ENCODE measurements around the gene RAB3D.

The RAB3D gene

GRCh38 chr19:11363881-11364280, 24.4 kb upstream of the RAB3D start:
- Histone ChIP-seq H3K4me1 (ENCODE audit: control insufficient read depth in 1 of 2, insufficient read depth in 2 of 2, low read length in 2 of 2) (peaks cover 0 to 4% of the 10 kb centered on the region in 2 experiments), H3K79me2 (ENCODE audit: control insufficient read depth, insufficient read depth, low read length, poor library complexity) (no peaks in the 10 kb centered on the region), H3K27ac (ENCODE audit: low read depth, low read length) (no peak overlapping the region), H3K18ac (ENCODE audit: low read length) (no peak overlapping the region), H3K14ac (ENCODE audit: low read length) (no peak overlapping the region), H2AK5ac (ENCODE audit: low read length) (no peak overlapping the region), H3K4me3 (ENCODE audit: low read depth, low read length) (no peak overlapping the region), H4K91ac (ENCODE audit: low read depth, low read length) (no peak overlapping the region), H2AFZ (ENCODE audit: insufficient read depth, low read length, poor library complexity) (no peak overlapping the region), H3K23ac (ENCODE audit: low read length) (no peak overlapping the region), H2BK5ac (ENCODE audit: low read depth, low read length, poor library complexity) (no peak overlapping the region), H3K79me1 (ENCODE audit: low read length) (no peaks in the 10 kb centered on the region), H4K8ac (ENCODE audit: low read depth, low read length) (no peak overlapping the region), H3K9ac (ENCODE audit: low read length) (no peak overlapping the region), H4K12ac (ENCODE audit: low read depth, low read length) (no peak overlapping the region), H3K4ac (ENCODE audit: low read depth, low read length) (no peak overlapping the region), H3K4me2 (ENCODE audit: low read length) (no peak overlapping the region), H3K9me3 (ENCODE audit: insufficient read depth, low read depth, low read length) (peaks cover 2% of the 10 kb centered on the region), H2BK12ac (ENCODE audit: low read length) (no peak overlapping the region), H2BK120ac (ENCODE audit: insufficient read depth, low read length, poor library complexity) (no peak overlapping the region), H3K27me3 (ENCODE audit: insufficient read depth, low read length) (no peaks in the 10 kb centered on the region), H3K36me3 (ENCODE audit: control insufficient read depth in 1 of 2, insufficient read depth in 2 of 2, low read length in 2 of 2) (no peaks in the 10 kb centered on the region)
- DNase-seq, result no peak
- no CpG with 5 or more reads among the region's 10 CpGs for WGBS (ENCODE audit: extremely low coverage, insufficient coverage, insufficient read length)

GRCh38 chr19:11361771-11362731, 22.6 kb upstream of the RAB3D start:
- Histone ChIP-seq H2AK5ac (ENCODE audit: low read length) (no peak overlapping the region), H4K91ac (ENCODE audit: low read depth, low read length) (no peak overlapping the region), H3K4me1 (ENCODE audit: control insufficient read depth in 1 of 2, insufficient read depth in 2 of 2, low read length in 2 of 2) (peaks cover 0 to 4% of the 10 kb centered on the region in 2 experiments), H3K4ac (ENCODE audit: low read depth, low read length) (no peak overlapping the region), H2AFZ (ENCODE audit: insufficient read depth, low read length, poor library complexity) (no peak overlapping the region), H3K27me3 (ENCODE audit: insufficient read depth, low read length) (no peaks in the 10 kb centered on the region), H3K4me3 (ENCODE audit: low read depth, low read length) (no peak overlapping the region), H3K9me3 (ENCODE audit: insufficient read depth, low read depth, low read length) (peaks cover 2% of the 10 kb centered on the region), H2BK5ac (ENCODE audit: low read depth, low read length, poor library complexity) (no peak overlapping the region), H3K23ac (ENCODE audit: low read length) (no peak overlapping the region), H3K79me1 (ENCODE audit: low read length) (no peaks in the 10 kb centered on the region), H4K8ac (ENCODE audit: low read depth, low read length) (no peak overlapping the region), H3K18ac (ENCODE audit: low read length) (no peak overlapping the region), H3K9ac (ENCODE audit: low read length) (no peak overlapping the region), H3K27ac (ENCODE audit: low read depth, low read length) (no peak overlapping the region), H4K12ac (ENCODE audit: low read depth, low read length) (no peak overlapping the region), H2BK12ac (ENCODE audit: low read length) (no peak overlapping the region), H3K4me2 (ENCODE audit: low read length) (peak overlapping the region; percentile 24), H2BK120ac (ENCODE audit: insufficient read depth, low read length, poor library complexity) (no peak overlapping the region), H3K36me3 (ENCODE audit: control insufficient read depth in 1 of 2, insufficient read depth in 2 of 2, low read length in 2 of 2) (no peaks in the 10 kb centered on the region), H3K14ac (ENCODE audit: low read length) (no peak overlapping the region), H3K79me2 (ENCODE audit: control insufficient read depth, insufficient read depth, low read length, poor library complexity) (no peaks in the 10 kb centered on the region)
- WGBS (ENCODE audit: extremely low coverage, insufficient coverage, insufficient read length), result no CpG with 5 or more reads among the region's 35 CpGs
- no peak for DNase-seq

DNA sequence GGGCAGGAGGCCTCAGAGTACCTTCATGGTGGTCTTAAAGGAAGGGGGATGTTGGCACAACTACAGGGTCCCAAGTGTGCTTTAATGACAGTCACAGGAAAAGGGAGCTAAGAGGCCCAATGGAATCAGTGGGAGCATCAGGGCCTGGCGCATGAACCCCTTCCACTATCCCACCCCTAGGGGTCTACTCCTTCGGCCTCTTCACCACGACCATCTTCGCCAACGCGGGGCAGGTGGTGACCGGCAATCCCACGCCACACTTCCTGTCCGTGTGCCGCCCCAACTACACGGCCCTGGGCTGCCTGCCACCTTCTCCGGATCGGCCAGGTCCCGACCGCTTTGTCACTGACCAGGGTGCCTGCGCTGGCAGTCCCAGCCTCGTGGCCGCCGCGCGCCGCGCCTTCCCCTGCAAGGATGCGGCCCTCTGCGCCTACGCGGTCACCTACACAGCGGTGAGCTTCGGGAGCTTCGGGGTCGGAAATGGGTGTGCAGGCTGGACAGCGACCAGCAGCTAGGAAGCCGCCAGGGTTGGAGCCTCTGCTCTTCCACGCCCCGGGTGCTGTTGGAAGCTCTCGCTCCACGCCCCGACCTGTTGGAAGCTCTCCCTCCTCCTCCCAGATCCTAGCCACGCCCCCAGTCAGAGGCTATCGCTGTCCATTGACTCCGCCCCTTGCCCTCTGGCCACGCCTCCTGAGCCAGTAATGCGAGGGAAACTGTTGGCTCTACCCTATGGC, 21.7 kb upstream of the RAB3D start:
- Histone ChIP-seq H3K4me3 (ENCODE audit: low read depth, low read length) (peak overlapping the region; percentile 42), H3K9ac (ENCODE audit: low read length) (no peak overlapping the region), H4K12ac (ENCODE audit: low read depth, low read length) (no peak overlapping the region), H4K8ac (ENCODE audit: low read depth, low read length) (no peak overlapping the region), H2AFZ (ENCODE audit: insufficient read depth, low read length, poor library complexity) (no peak overlapping the region), H3K4ac (ENCODE audit: low read depth, low read length) (no peak overlapping the region), H3K14ac (ENCODE audit: low read length) (no peak overlapping the region), H3K27me3 (ENCODE audit: insufficient read depth, low read length) (no peaks in the 10 kb centered on the region), H3K79me2 (ENCODE audit: control insufficient read depth, insufficient read depth, low read length, poor library complexity) (no peaks in the 10 kb centered on the region), H3K9me3 (ENCODE audit: insufficient read depth, low read depth, low read length) (peaks cover 5% of the 10 kb centered on the region), H3K27ac (ENCODE audit: low read depth, low read length) (no peak overlapping the region), H3K36me3 (ENCODE audit: control insufficient read depth in 1 of 2, insufficient read depth in 2 of 2, low read length in 2 of 2) (no peaks in the 10 kb centered on the region), H2BK12ac (ENCODE audit: low read length) (no peak overlapping the region), H3K4me1 (ENCODE audit: control insufficient read depth in 1 of 2, insufficient read depth in 2 of 2, low read length in 2 of 2) (peaks cover 0 to 4% of the 10 kb centered on the region in 2 experiments), H4K91ac (ENCODE audit: low read depth, low read length) (no peak overlapping the region), H2BK120ac (ENCODE audit: insufficient read depth, low read length, poor library complexity) (no peak overlapping the region), H3K79me1 (ENCODE audit: low read length) (no peaks in the 10 kb centered on the region), H3K18ac (ENCODE audit: low read length) (no peak overlapping the region), H2BK5ac (ENCODE audit: low read depth, low read length, poor library complexity) (no peak overlapping the region), H3K23ac (ENCODE audit: low read length) (no peak overlapping the region), H2AK5ac (ENCODE audit: low read length) (no peak overlapping the region), H3K4me2 (ENCODE audit: low read length) (peak overlapping the region; percentile 24)
- peak; percentile 84 to 88 for DNase-seq
- no CpG with 5 or more reads among the region's 43 CpGs for WGBS (ENCODE audit: extremely low coverage, insufficient coverage, insufficient read length)

- no peak for DNase-seq
- Histone ChIP-seq H3K79me2 (ENCODE audit: control insufficient read depth, insufficient read depth, low read length, poor library complexity) (no peaks in the 10 kb centered on the region), H2AFZ (ENCODE audit: insufficient read depth, low read length, poor library complexity) (no peak overlapping the region), H2BK120ac (ENCODE audit: insufficient read depth, low read length, poor library complexity) (no peak overlapping the region), H3K18ac (ENCODE audit: low read length) (no peak overlapping the region), H3K36me3 (ENCODE audit: control insufficient read depth in 1 of 2, insufficient read depth in 2 of 2, low read length in 2 of 2) (no peaks in the 10 kb centered on the region), H4K8ac (ENCODE audit: low read depth, low read length) (no peak overlapping the region), H2BK12ac (ENCODE audit: low read length) (no peak overlapping the region), H3K9ac (ENCODE audit: low read length) (no peak overlapping the region), H2AK5ac (ENCODE audit: low read length) (no peak overlapping the region), H4K91ac (ENCODE audit: low read depth, low read length) (no peak overlapping the region), H3K27ac (ENCODE audit: low read depth, low read length) (no peak overlapping the region), H3K14ac (ENCODE audit: low read length) (no peak overlapping the region), H3K79me1 (ENCODE audit: low read length) (no peaks in the 10 kb centered on the region), H2BK5ac (ENCODE audit: low read depth, low read length, poor library complexity) (no peak overlapping the region), H3K4me1 (ENCODE audit: control insufficient read depth in 1 of 2, insufficient read depth in 2 of 2, low read length in 2 of 2) (peaks cover 0 to 10% of the 10 kb centered on the region in 2 experiments), H3K4ac (ENCODE audit: low read depth, low read length) (no peak overlapping the region), H4K12ac (ENCODE audit: low read depth, low read length) (no peak overlapping the region), H3K4me2 (ENCODE audit: low read length) (no peak overlapping the region), H3K27me3 (ENCODE audit: insufficient read depth, low read length) (no peaks in the 10 kb centered on the region), H3K23ac (ENCODE audit: low read length) (no peak overlapping the region), H3K9me3 (ENCODE audit: insufficient read depth, low read depth, low read length) (peaks cover 5% of the 10 kb centered on the region), H3K4me3 (ENCODE audit: low read depth, low read length) (no peak overlapping the region)
- WGBS (ENCODE audit: extremely low coverage, insufficient coverage, insufficient read length), result no CpG with 5 or more reads among the region's 11 CpGs
Observed at GRCh38 chr19:11359421-11359820, 20.0 kb upstream of the RAB3D start.

Measured in trophoblast cell (in vitro differentiated cells and primary cell).